ENCODE results near the gene PRLH.
"Not testable (repeated sequence)": the region's sequence is repeated elsewhere in the genome, so short reads cannot be mapped to it uniquely, and the experiment has no call there.

Gene PRLH

DNA sequence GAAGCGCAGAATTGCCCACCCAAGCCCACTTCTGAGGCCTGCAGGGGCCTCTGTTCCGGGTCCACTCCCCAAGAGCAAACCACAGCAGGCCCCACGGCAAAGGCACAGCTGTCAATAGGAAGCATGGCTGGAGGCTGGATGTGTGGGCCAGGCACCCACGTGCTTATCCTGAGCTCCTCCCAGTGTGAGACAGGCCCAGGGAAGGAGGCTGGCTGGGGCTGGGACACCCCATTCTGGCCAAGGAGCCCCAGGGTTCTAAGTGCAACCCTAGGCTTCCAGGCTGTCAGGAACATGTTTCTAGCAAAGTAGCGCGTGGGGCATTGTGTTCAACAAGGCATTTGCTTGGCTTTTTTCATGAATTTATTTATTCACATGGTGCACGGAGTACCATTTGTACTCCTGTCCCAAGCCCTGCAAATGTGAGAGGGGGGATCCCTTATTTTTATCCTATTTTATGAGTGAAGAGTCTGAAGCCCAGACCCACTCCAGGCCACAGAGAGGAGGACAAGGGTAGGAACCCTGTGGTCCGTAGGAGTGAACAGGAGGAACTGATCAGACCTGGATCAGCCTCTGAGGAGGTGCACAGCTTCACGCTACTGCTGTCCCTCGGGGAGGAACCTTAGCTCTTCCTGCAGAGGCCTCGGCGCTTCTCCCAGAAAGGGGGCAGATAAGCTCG is 30.3 kb downstream of the PRLH start:
- no peak for DNase-seq (ENCODE audit: low read depth)
- no peak overlapping the region for H3K4me3 ChIP-seq (ENCODE audit: low read depth, low read length)

DNA sequence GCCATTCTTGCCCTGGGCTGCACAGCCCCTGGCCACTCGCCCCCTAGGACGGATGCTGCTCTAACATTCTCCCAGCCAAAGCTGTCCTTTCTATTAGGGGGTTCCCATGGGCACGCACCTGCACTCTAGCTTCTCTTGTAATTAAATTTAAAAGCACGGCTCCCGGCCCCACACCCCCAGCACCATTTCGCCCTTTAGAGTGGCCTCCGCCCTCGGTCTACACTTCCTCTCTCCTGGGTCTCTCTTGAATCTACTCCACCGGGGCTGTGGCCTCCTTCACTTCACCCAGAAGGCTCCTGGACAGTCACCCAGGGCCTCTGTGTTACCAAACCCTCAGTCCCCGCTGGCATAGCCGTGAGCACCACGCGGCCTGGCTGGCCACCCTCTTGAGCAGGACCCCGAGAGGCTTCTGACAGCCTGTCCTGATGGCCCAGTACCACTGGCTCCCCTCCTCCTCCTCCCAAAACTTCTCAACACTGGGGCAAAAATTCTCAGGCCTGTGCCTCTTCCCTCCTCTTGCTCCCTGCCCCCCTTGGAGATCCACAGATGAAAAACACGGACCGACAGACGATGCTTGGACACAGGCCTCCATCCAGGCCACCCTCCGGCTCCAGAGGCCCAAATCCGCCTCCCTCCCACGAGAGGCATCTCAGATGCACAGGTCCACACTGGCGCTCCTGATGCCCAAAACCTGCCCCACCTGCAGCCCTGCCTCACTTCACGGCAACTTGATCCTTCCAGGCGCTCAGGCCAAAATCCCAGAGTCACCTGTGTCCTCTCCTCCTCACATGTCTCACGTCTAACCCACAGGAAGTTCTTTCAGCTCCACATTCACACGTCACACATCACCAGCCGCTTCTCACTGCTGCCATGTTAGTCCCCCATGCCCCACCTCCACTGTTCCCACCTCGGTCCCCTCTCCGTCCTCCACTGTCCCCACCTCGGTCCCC is 31.1 kb downstream of the PRLH start:
- no peak for DNase-seq (ENCODE audit: low read depth)
- no peak overlapping the region for H3K4me3 ChIP-seq (ENCODE audit: low read depth, low read length)

DNA sequence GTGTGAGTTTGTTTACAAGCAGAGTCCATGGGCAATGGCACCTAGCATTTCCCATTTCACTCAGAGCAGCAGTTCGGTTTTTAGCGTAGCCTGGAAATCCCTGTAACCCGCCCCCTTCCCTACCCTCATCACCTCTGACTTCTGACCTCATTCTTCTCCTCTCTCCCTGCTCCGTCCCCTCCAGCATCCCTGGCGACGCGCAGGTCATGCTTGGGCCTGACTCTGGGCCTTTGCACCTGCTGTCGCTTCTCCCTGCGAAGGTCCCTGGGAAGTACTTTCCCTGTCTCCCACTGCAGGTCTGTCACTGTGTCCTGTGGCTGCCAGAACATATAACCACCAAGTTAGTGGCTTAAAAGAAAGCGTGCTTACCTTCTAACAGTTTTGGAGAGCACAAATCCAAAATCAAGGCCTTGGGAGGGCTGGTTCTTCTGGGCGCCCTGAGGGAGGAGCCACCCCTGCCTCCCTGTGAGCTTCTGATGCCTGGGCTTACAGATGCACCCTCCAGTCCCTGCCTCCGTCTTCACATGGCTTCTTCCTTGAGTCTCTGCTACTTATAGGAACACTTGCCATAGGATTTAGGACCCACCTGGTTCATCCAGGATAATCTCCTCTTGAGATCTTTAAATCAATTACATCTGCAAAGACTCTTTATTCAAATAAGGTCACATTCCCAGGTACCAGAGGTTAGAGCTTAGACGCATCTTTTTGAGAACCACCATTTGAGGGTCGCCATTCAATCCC is 32.3 kb downstream of the PRLH start:
- no peak overlapping the region for H3K4me3 ChIP-seq (ENCODE audit: low read depth, low read length)
- no peak for DNase-seq (ENCODE audit: low read depth)

DNA sequence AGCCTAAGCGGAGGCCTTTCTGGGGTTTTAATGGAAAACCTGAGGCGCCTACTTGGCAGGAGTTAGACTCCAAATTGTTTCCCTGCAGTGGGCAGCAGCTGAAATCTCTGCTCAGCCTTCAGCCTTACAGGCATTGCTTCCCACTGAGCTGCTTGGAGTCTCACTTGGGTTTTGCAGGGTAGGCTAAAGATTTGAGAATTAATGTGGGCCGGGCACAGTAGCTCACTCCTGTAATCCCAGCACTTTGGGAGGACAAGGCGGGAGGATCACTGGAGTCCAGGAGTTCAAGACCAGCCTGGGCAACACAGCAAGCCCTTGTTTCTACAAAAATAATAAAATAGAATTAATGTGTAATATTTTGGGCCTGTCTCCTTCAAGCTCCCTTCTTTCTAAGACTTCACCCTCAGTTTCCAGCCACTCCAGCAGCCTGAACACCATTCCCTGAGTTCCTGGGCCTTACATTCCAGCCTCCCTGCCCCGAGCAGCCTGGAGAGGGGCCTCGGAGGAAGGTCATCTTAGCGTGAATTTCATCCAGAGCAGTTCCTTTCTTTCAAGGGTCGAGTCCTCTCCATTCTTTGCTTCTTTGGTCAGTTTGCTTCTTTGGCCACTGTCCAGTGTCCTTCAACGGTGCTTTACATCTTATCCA is 33.2 kb downstream of the PRLH start:
- no peak overlapping the region for H3K4me3 ChIP-seq (ENCODE audit: low read depth, low read length)

DNA sequence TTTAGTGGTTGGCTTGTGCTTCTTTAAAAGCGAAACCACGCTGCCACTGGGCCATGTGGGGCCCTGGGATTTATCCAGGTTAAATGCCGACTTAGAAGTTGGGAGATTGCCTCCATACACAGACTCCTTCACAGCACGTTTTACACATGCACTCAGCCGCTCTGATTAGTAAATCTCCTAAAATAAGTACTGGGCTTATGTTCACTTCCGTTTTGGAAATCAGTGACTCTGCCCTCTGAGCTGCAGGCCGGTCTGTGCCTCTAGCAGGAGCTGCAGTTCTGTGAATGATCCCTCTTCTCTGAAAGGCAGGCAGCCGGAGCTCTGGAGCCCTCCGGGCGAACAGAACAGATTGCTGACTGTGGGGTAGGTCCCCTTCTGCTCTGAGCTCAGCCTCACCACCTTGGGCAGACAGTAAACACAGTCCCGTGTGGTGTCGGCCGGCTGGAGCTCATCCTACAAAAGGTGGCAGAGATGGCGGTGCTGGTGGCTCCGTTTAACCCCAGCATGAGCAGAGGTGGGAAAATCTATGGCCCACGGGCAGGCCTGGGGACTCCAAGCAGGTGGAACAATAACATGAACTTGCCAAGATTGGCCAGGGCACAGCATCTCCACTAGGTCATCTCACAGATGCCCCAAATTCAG is 34.0 kb downstream of the PRLH start:
- no peak for DNase-seq (ENCODE audit: low read depth)
- H3K4me3 ChIP-seq (ENCODE audit: low read depth, low read length), result no peak overlapping the region

More for the DNA sequence above, 33.2 kb downstream of the PRLH start:
- DNase-seq (ENCODE audit: low read depth), result no peak

DNA sequence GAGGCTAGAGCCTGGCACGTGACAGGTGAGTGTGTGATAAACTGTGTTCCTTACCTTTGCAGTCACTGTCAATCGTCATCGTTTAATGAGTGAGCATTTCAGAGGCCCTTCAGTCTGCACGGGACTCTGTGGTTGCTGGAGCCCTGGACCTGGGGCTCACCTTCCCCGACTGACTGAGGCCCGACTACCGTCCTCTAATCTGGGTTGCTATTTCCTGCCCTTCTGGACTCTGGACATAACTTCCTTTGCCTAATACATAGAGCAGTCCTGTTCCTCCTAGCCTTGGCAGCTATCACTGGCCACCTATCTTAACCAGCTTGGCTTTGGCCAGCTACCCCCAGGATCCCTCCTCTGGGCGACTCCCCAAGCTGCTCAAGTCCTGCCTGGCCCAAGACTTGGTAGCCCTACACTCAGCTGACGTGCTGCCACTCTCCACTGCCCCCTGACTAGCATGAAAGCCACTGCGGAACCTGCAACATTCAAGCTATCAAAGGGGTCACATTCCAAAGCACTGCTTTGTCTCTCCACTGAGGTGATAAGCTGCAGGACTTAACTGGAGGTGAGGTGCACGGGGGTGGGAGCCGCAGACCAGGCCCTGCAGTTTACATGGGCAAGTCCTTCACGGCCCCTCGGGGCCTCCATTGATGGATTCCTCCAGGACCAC is 35.2 kb downstream of the PRLH start:
- DNase-seq (ENCODE audit: low read depth), result no peak
- no peak overlapping the region for H3K4me3 ChIP-seq (ENCODE audit: low read depth, low read length)

DNA sequence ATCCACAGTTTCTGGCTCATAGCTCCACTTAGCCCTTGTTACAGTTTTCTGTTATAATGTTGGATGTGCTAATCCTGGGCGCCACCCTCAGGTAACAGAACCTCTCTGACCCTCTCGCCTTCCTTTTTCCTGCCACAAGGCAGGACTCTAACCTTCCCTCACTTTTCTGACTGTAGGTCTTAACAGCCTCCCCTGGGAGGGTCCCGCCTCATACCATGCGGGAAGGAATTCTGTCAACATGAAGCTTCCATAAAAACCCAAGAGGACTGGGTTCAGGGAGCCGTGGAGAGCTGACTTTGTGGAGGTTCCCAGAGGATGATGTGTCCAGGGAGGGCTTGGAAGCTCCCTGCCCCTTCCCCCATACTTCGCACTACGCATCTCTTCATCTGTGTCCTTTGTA is 36.0 kb downstream of the PRLH start:
- no peak for DNase-seq (ENCODE audit: low read depth)

DNA sequence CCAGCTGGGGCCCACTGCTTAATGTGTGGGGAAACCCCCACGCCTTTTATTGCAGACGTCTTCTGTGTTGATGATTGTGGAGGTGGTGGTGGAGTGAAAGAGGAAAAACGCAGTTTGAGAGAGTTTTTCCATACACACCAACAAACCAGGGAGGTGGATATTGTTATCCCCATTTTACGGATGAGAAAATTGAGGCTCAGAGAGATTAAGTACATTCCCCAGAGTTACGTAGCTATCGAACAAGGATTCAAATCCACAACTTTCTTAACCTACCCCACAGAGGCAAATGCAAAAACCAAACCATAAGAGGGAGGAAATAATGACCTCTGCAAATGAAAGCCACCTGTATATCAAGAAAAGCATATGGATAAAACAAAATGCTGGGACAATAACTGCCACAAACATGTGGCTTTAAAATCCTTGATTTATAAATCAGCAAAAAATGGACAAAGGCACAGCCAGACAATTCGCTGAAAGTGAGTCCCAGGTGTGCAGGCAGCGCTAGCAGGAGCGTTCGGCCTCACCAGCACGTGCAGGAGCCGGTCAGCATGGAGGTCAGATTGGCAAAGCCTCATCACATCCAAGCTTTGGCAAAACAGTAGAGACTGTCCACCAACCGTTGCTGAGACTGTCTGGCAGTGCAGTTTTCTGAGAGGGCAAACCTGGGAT is 36.8 kb downstream of the PRLH start:
- H3K4me3 ChIP-seq (ENCODE audit: low read depth, low read length), result no peak overlapping the region
- no peak for DNase-seq (ENCODE audit: low read depth)

More for the DNA sequence above, 36.0 kb downstream of the PRLH start:
- no peak overlapping the region for H3K4me3 ChIP-seq (ENCODE audit: low read depth, low read length)

DNA sequence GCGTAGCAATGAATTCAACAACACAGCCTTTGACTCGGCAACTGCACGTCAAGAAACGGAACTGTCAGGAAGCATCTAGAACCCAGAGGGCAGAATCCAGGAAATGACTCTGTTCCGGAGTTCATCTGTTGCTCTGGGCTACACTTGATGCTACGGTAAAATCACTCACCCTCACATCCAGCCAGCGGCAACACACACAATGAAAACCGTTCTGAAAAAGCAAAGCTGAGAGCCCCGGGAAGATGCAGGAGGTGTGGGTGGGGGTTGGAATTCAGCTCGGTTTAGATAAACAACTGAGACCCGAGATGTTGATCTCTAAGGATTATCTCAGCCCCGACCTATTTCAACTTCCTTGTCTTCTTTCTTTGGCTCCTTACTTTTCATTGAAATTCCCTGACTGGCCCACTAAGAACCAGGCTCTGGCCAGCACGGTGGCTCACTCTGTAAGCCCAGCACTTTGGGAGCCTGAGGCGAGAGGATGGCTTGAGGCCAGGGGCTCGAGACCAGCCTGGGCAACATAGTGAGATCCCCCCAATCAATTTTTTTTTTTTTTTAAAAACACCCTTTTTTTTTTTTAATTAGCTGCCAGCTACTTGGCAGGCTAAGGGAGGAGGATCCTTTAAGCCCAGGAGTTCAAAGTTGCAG is 37.5 kb downstream of the PRLH start:
- no peak for DNase-seq (ENCODE audit: low read depth)
- H3K4me3 ChIP-seq (ENCODE audit: low read depth, low read length), result no peak overlapping the region

DNA sequence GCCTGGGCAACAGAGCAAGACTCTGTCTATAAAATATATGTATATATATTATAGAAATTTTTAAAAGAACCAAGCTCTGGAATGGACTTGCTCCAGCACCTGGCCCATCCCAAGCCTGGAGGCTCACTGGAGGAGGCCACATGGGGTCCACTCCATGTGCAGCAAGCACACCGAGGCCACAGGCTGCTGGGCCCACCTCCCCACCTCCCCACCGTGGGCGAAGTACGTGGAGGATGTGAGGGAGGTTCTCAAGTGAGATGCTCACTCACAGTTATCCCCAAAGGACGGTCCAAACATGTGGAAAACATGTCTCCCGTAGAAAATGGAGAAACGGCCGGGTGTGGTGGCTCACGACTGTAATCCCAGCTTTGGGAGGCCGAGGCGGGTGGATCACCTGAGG is 38.0 kb downstream of the PRLH start:
- no peak for DNase-seq (ENCODE audit: low read depth)

DNA sequence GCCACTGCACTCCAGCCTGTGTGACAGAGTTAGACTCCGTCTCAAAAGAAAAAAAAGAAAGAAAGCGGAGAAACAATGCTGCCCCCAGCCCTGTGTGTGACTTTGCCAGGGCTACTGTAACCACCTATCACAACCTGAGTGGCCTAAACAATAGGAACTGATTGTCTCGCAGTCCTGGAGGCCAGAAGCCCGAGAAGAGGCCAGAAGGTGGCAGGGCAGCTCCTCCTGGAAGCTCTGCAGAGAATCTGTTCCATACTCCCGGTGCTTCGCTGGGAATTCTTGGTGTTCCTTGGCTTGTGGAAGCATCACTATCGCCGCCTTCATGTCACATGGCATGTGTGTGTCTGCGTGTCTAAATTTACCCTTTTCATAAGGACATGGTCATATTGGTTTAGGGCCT is 38.6 kb downstream of the PRLH start:
- no peak for DNase-seq (ENCODE audit: low read depth)
- H3K4me3 ChIP-seq (ENCODE audit: low read depth, low read length), result no peak overlapping the region

More for the DNA sequence above, 38.0 kb downstream of the PRLH start:
- H3K4me3 ChIP-seq (ENCODE audit: low read depth, low read length), result no peak overlapping the region

DNA sequence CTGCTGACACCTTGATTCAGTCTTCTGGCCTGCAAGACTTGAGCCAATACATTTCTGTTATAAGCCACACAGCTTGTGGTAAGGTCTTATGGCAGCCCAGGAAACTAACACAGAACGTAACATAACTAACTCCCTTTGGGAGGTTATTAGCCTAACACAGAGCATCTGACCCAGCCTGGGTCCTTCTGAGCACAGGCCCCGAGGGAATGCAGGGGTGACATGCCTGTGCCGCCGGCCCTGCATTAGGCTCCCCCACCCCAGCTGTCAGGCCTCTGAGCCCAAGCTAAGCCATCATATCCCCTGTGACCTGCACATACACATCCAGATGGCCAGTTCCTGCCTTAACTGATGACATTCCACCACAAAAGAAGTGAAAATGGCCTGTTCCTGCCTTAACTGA is 40.1 kb downstream of the PRLH start:
- not testable (repeated sequence) for DNase-seq (ENCODE audit: low read depth); H3K4me3 ChIP-seq (ENCODE audit: low read depth, low read length)

DNA sequence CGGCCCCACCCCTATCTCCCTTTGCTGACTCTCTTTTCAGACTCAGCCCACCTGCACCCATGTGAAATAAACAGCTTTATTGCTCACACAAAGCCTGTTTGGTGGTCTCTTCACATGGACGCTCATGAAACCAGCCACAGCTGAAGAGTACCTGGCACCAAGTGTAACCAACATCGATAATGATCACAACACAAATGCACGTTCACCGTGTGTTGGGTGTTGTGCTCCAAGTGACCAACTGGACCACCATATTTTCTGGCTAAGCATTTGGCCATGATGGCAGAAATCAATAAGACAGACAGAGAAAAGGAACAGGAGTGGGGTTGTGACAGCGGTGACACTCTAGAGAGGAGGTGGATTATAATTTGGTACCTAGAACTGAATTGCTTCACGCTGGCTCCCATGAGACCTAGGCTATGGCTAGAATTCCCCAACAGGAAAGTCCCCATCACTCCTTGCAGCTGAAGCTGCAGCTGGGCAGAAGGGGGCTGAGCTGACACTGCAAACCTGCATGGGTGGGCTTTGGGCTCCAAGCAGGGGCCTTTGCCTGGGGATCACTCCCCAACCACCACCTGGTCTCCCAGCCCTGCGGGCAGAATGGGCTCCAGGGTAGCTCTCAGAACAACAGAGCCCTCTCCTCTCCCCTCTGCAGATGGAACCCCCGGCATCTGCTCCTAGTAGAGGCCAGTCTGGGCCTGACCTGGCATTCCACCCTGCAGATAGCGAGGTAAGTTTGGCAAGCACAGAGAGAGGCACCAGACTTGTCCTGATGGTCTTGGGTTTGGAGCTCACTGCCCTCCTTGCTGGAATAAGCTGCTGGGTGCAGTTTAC is 46.4 kb downstream of the PRLH start:
- H3K4me3 ChIP-seq (ENCODE audit: low read depth, low read length), result no peak overlapping the region
- DNase-seq (ENCODE audit: low read depth), result no peak

DNA sequence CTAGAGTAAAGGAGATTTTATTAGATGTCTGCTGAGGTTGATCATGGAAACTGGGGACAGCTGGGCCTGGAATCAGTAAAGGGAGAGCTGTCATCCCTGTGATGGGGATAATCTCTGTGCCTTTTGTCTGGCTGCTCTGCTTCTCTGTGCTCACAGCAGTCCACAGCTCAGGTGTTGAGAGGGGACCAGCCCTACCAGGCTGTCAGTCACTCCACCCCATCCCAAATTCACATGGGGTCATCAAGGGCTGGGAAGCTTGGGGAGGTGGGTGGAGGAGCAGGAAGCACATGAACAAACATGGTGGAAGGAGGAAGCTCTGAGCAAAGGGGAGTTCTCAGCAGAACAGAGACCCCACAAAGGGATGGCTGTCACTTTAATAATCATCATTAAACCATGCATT is 47.3 kb downstream of the PRLH start:
- DNase-seq (ENCODE audit: low read depth), result no peak
- H3K4me3 ChIP-seq (ENCODE audit: low read depth, low read length), result no peak overlapping the region

DNA sequence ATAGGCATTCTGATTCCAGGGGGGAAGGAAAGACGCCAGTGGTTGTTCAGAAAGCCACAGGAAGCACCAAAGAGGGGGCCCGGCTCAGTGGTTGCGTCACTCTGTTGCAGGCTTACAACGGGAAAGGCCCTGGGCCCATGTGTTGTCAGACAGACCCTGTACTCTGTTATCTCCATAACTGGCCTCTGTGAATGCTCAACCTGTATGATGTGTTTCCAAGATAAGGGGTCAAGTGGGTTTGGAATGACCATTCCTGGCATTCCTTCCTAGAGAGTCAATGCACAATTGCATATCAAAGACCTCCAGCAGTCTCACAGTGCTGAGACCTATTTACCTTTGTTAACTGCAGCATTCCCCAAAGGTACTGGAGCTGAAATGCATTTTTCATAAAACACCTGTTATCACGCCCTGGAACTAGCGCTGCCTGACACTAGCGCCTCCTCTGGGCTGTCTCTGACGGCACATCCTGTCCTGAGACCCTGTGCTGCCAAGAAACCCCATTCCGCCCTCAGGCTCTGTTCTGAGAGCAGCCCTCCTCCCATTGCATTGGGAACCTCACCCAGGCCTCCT is 47.9 kb downstream of the PRLH start:
- H3K4me3 ChIP-seq (ENCODE audit: low read depth, low read length), result no peak overlapping the region

DNA sequence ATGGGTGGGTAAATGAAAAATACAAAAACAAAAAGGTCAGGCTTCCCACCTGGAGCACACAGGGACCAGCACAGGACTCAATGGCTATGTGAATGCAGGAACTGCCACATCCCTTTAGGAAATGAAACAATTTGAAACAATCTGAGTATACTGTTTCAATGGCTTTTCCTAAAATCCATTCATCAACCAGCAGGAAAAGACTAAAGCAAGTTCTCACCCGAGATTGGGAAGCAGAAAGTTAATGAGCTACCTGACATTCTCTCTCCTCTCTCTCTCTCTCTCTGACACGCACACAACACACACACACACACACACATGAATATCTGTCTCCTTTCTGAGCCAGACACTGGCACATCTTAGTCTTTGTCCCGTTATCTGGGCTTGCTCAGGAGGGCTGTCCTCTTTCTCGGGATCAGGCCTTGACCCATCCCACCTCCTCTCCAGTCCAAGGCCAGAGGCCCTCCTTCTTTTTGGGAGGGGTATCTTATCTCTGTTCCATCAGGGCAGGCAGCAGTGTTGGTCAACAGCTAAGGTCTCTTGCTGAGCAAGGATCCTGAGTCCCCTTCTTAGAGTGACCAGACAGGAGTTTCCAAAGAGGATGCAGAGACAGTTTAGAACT is 49.4 kb downstream of the PRLH start:
- H3K4me3 ChIP-seq (ENCODE audit: low read depth, low read length), result no peak overlapping the region
- DNase-seq (ENCODE audit: low read depth), result no peak

More for the DNA sequence above, 47.9 kb downstream of the PRLH start:
- DNase-seq (ENCODE audit: low read depth), result no peak
